Keratinocyte (primary cell): ENCODE data around the gene TMOD4.

Experiments
- EZH2 ChIP-seq: IDR thresholded peaks from one replicate; pipeline ENCODE4 v1.6.1; 2012; ENCODE audit warnings: inconsistent platforms, mild to moderate bottlenecking, low read length, moderate library complexity
- TF ChIP-seq, protein P1 (sequence below), 3 experiments: IDR thresholded peaks in 1 of 3; conservative IDR thresholded peaks in 1 of 3; optimal IDR thresholded peaks in 1 of 3; 2 replicates in 2 of 3; 3 replicates in 1 of 3; pipeline versions ENCODE3 to v1.5.1; 2011; ENCODE audit warnings: low read length in 3 of 3, mild to moderate bottlenecking in 3 of 3, moderate library complexity in 2 of 3, control low read depth in 1 of 3, inconsistent platforms in 1 of 3; ENCODE audit not compliant: insufficient read depth in 2 of 3; ENCODE audit errors: extremely low read depth in 1 of 3

GRCh38 chr1:151124763-151125403 lies 50.9 kb downstream of the TMOD4 start:
- TF ChIP-seq, protein P1, sequence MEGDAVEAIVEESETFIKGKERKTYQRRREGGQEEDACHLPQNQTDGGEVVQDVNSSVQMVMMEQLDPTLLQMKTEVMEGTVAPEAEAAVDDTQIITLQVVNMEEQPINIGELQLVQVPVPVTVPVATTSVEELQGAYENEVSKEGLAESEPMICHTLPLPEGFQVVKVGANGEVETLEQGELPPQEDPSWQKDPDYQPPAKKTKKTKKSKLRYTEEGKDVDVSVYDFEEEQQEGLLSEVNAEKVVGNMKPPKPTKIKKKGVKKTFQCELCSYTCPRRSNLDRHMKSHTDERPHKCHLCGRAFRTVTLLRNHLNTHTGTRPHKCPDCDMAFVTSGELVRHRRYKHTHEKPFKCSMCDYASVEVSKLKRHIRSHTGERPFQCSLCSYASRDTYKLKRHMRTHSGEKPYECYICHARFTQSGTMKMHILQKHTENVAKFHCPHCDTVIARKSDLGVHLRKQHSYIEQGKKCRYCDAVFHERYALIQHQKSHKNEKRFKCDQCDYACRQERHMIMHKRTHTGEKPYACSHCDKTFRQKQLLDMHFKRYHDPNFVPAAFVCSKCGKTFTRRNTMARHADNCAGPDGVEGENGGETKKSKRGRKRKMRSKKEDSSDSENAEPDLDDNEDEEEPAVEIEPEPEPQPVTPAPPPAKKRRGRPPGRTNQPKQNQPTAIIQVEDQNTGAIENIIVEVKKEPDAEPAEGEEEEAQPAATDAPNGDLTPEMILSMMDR (optimal IDR thresholded peaks at IDR 0.05 in 1 of 3, IDR thresholded peaks at IDR 0.05 in 1 of 3, conservative IDR thresholded peaks at IDR 0.05 in 1 of 3; ENCODE audit: extremely low read depth in 1 of 3, insufficient read depth in 2 of 3, low read length in 3 of 3): no peak
- no peak for TF ChIP-seq EZH2
